ENCODE results near the gene ADARB1. TPM values are rescaled to one million over a fixed set of nuclear protein-coding genes. Genes with fewer than 3 reads are reported as not detected.
"Not testable (repeated sequence)": the region's sequence is repeated elsewhere in the genome, so short reads cannot be mapped to it uniquely, and the experiment has no call there.

ADARB1 gene, protein sequence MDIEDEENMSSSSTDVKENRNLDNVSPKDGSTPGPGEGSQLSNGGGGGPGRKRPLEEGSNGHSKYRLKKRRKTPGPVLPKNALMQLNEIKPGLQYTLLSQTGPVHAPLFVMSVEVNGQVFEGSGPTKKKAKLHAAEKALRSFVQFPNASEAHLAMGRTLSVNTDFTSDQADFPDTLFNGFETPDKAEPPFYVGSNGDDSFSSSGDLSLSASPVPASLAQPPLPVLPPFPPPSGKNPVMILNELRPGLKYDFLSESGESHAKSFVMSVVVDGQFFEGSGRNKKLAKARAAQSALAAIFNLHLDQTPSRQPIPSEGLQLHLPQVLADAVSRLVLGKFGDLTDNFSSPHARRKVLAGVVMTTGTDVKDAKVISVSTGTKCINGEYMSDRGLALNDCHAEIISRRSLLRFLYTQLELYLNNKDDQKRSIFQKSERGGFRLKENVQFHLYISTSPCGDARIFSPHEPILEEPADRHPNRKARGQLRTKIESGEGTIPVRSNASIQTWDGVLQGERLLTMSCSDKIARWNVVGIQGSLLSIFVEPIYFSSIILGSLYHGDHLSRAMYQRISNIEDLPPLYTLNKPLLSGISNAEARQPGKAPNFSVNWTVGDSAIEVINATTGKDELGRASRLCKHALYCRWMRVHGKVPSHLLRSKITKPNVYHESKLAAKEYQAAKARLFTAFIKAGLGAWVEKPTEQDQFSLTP
- 10 to 100 TPM; 72.4 to 85.6 TPM for total RNA-seq
- long read RNA-seq, donor 1, transcript ADARB1-204 (13 exons, 3,563 nt) = major isoform, 6 of 45 reads
- long read RNA-seq, donor 1, partial matches to known transcripts = 13 of 45 reads
- long read RNA-seq, donor 1, other reads (novel, unspliced or antisense) = 26 of 45 reads
- long read RNA-seq, donor 2, partial matches to known transcripts = 15 of 26 reads
- long read RNA-seq, donor 2, other reads (novel, unspliced or antisense) = 11 of 26 reads

DNA sequence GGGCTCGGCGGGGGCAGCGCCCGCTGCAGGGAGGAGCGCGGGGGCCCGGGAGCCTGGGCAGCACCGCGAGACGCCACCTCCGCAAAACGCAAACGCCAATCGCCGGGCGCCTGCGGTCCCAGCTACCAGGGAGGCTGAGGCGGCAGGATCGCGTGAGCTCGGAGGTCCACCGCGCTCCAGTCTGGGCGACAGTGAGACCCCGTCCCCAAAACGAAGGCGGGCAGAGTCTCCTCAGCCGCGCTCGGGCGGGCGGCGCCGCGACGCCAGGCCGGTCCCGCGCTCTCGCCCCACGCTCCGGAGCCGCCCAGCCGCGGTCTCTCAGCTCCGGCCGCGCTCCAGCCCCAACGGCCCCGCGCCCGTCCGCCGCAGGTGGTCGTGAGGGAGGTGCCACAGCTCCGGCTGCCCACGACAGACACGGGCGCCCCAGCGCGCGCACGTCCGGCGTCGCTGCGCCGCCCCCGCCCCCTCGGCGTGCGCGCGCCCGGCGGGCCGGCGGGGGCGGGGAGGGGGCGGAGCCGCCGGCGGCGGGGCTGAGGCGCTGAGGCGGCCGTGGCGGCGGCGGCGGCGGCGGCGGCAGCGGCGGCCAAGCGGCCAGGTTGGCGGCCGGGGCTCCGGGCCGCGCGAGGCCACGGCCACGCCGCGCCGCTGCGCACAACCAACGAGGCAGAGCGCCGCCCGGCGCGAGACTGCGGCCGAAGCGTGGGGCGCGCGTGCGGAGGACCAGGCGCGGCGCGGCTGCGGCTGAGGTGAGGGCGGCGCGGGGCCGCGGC, at the start of gene ADARB1:
ADARB1 (plus strand) TSS at position 533 of the 770 bp plus-strand sequence. CDS start 97,077 bp downstream, outside the sequence.
- DNase-seq (ENCODE audit: low spot score) = peak; percentile 88
- intact Hi-C loops (cut with DNase I) = no loop called here

DNA sequence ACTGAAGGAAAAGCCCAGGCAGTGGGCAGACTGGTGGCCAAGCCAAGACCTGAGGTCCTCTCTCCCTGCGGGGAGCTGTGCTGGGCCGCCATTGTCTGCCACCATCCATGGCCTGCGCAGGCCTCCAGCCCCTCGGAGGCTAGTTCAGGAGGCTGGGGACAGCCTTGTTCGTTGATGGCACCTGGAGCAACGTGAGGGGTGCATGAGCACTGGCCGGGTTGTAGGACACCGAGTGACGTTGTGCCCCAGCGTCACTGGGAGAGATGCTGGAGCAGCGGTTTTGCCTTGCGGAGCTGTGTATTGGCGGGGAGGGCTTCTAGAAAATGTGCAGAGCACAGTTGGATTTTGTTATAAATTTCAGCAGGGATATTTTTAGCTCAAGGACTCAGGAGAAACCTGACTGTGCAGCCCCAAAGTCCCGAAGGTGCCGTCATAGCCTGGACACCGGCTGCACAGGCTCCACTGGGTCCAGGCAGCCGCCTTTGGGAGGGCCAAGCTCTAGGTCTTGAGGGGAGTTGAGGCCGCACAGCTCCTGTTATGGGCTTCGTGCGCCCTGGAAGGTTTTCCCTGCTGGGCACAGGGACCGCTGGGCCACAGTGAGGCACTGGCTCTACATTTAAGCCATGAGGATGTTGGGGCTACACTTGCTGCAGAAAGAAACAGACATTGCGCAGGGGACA, 48.2 kb upstream of the ADARB1 start:
- intact Hi-C loops (cut with DNase I) = no loop called here
- DNase-seq (ENCODE audit: low spot score) = peak; percentile 72

GRCh38 chr21:45026826-45027225, 47.6 kb upstream of the ADARB1 start:
- intact Hi-C loops (cut with DNase I) = no loop called here
- DNase-seq (ENCODE audit: low spot score) = peak; percentile 73

DNA sequence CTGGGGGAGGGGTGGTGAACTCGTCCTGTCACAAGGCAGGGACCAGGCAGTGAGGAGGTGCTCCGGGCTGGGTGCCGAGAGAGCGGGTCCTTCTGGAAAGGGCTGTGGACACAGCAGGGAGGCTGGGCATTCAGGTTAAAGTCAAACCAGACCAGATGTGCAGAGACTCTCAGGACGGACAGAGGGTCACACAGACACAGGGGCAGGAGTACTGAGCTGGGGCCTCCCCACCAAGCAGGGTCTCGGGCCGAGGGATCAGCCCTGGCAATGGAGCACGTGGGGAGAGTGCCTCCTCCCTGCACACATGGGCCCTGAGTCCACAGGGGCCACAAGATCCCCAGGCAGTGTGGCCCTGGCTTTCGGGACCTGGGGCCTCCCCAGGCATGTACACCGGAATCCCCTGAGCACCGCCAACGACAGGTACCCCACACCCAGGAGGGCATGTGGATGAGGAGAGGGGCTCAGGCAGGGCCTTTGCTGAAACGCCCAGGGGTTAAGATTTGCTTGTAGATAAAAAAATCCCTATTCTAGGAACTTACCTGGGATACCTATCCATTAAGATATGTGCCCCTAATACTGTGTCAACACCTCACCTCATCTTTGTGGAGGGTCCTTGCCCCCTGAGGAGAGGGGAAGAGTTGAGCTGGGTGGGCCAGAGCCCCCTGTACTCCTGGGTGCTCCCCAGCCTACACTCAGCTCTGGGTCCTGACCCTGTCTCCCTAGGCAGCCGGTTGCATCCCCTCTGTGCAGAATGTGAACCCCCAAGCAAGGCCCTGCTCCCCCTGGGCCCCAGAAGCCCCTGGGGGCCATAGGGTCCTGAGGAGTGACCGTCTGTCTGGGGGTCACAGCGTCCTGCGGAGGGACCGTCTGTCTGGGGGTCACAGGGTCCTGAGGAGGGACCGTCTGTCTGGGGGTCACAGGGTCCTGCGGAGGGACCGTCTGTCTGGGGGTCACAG, 46.9 kb upstream of the ADARB1 start:
- intact Hi-C loops (cut with DNase I) = no loop called here
- no peak for DNase-seq (ENCODE audit: low spot score)

GRCh38 chr21:45028645-45029044, 45.7 kb upstream of the ADARB1 start:
- DNase-seq (ENCODE audit: low spot score); intact Hi-C loops (cut with DNase I): not testable (repeated sequence)

- intact Hi-C loops (cut with DNase I) = no loop called here
Observed at GRCh38 chr21:45029298-45029947, 45.0 kb upstream of the ADARB1 start.

DNA sequence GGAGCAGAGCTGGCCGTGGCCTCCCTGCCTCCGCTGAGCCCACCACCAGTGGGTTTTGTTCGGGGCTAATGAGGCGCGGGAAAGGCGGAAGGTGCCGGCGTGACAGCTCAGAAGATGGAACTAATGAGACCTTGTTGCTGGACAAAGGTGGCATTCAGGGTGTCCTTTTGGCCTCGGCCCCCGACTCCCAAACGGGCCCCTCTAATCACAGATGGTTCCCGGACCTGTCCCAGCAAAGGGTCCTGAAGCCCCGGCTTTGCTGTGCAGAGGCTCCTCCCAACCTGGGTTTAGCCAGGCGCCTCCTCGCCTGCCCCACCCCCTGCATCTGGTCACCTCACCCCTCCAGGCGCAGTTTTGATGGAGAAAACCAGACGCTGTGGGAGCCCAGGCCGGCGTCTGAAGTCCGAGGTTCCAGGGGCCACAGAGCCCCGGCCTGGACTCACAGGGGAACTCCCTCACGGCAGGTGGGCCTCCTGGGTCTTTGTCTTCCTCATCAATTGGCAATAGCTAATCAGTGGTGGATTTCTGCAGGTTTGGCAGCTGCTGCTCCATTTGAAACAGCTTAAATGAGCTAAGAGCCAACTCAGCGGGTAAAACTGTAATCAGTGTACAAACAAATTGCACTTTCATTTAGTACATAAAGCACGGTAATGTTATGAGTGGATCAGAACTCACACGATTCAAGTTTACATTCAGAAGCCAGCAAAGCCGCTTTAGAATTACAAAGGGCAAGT, 44.3 kb upstream of the ADARB1 start:
- intact Hi-C loops (cut with DNase I) = loop anchor here in 1 of 2 donors (5.0 kb wide), 1 partner anchor 63 kb away; no protein-coding TSS in a partner anchor

More at GRCh38 chr21:45029298-45029947, 45.0 kb upstream of the ADARB1 start:
- peak; percentile 88 for DNase-seq (ENCODE audit: low spot score)

GRCh38 chr21:45030682-45031570, 43.5 kb upstream of the ADARB1 start:
- intact Hi-C loops (cut with DNase I) = loop anchor here in 1 of 2 donors (5.0 kb wide), 1 partner anchor 64 kb away; no protein-coding TSS in a partner anchor

More for the DNA sequence above, 44.3 kb upstream of the ADARB1 start:
- DNase-seq (ENCODE audit: low spot score) = peak; percentile 82

DNA sequence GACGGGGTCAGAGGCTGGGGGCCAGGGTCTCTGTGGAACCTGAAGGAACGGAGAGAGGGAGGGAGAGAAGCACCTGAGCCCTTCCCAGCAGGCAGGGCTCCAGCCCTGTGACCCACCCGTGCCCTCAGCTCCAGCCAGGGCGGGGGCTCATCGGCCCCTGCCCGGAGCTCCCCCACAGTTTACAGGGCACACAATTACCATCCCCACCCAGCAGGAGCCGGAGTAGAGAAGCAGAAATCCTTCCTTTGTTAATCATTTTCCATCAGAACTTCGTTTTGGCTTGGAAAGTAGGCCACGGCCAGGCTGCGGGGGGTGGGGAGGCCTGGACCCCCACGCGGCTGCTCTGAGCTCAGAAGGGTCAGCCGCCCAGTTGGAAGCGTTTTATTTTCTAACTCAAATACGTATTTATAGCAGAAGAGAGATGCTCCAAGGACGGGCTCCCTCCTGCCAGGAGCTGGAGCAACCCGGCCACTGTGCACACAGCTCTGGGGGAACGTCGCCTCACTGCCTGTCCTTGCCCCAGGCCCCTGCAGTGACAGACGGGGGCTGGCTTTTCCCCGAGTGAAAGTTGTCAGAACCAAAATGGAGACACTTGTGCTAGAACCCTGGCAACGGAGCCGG, 42.7 kb upstream of the ADARB1 start:
- peak; percentile 76 for DNase-seq (ENCODE audit: low spot score)
- intact Hi-C loops (cut with DNase I) = loop anchor here in 1 of 2 donors (5.0 kb wide), 1 partner anchor 64 kb away; no protein-coding TSS in a partner anchor

More at GRCh38 chr21:45030682-45031570, 43.5 kb upstream of the ADARB1 start:
- peak; percentile 75 for DNase-seq (ENCODE audit: low spot score)

- peak; percentile 81 for DNase-seq (ENCODE audit: low spot score)
- intact Hi-C loops (cut with DNase I) = loop anchor here in 1 of 2 donors (5.0 kb wide), 1 partner anchor 65 kb away; no protein-coding TSS in a partner anchor
Observed at GRCh38 chr21:45032332-45032731, 42.0 kb upstream of the ADARB1 start.

DNA sequence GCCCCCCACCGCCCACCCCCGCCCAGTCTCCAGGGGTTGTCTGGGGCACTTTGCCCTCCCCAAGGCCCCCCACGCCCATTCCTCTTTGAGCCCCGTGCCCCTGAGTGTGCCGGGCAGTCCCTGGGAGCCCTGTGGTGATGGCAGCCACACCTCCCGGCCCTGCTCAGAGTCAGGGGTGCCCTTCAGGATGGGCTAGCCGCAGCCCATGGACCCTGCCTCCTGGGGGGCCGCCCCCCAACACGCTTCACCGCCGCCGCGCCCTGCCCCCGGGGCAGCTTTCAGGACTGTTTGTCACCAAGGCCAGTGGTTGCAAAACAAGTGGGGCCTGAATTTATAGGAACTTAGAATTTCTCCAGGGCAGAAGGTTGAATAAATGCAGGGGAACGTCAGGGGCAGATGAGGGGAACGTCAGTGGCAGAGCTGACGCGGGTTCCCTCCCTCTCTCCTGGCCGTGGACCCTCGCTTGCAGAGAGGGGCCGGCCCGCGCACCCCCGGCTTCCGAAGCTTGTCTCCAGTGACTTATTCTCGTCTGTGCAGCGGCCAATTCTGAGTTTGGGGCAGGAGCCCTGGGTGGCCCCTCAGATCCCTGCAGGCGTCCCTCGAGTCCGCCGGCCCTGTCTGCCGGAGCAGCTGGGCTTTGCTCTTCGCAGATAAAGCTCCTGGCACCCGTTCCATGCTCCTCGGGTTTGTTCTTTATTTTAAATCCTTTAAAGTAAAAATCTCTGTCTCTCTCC, 41.2 kb upstream of the ADARB1 start:
- peak; percentile 87 for DNase-seq (ENCODE audit: low spot score)
- intact Hi-C loops (cut with DNase I) = loop anchor here in 1 of 2 donors (5.0 kb wide), 1 partner anchor 66 kb away; no protein-coding TSS in a partner anchor

GRCh38 chr21:45033791-45034555, 40.4 kb upstream of the ADARB1 start:
- intact Hi-C loops (cut with DNase I) = loop anchor here in 1 of 2 donors (5.0 kb wide), 1 partner anchor 67 kb away; no protein-coding TSS in a partner anchor

More at GRCh38 chr21:45033791-45034555, 40.4 kb upstream of the ADARB1 start:
- DNase-seq (ENCODE audit: low spot score) = peak; percentile 84

Data from posterior vena cava (tissue), 2 donors.